SIG-M5 treated with dmso at 0.1 percent for 504 hours (cell line): ENCODE data around the gene GALNT17.

Experiments used
- DNase-seq: peaks from one replicate; lab custom pipeline; 2025; ENCODE audit not compliant: unreplicated experiment; lab: John Stamatoyannopoulos, UW

The GALNT17 gene

GRCh38 chr7:71488308-71488707, 356.4 kb downstream of the GALNT17 start:
- DNase-seq = no peak

- no peak for DNase-seq
These were observed 359.4 kb downstream of the GALNT17 start for GRCh38 chr7:71491336-71491735.

- no peak for DNase-seq
These were observed 363.9 kb downstream of the GALNT17 start for GRCh38 chr7:71495828-71496227.

GRCh38 chr7:71497256-71497946, 365.5 kb downstream of the GALNT17 start:
- DNase-seq = no peak

GRCh38 chr7:71498381-71498780, 366.4 kb downstream of the GALNT17 start:
- no peak for DNase-seq

- DNase-seq = no peak
These were observed 372.9 kb downstream of the GALNT17 start for GRCh38 chr7:71504697-71505441.

GRCh38 chr7:71506822-71507221, 374.9 kb downstream of the GALNT17 start:
- DNase-seq = no peak

- no peak for DNase-seq
These were observed 376.0 kb downstream of the GALNT17 start for GRCh38 chr7:71507680-71508602.

- no peak for DNase-seq
These were observed 377.4 kb downstream of the GALNT17 start for GRCh38 chr7:71509381-71509780.

GRCh38 chr7:71511361-71511807, 379.4 kb downstream of the GALNT17 start:
- no peak for DNase-seq

GRCh38 chr7:71517940-71518699, 386.2 kb downstream of the GALNT17 start:
- no peak for DNase-seq

- DNase-seq = no peak
These were observed 386.9 kb downstream of the GALNT17 start for GRCh38 chr7:71518880-71519279.

GRCh38 chr7:71521506-71521905, 389.6 kb downstream of the GALNT17 start:
- no peak for DNase-seq

- no peak for DNase-seq
These were observed 394.2 kb downstream of the GALNT17 start for GRCh38 chr7:71526106-71526505.

GRCh38 chr7:71527213-71527612, 395.3 kb downstream of the GALNT17 start:
- no peak for DNase-seq

GRCh38 chr7:71535616-71536015, 403.7 kb downstream of the GALNT17 start:
- DNase-seq = no peak

- DNase-seq = no peak
These were observed 406.3 kb downstream of the GALNT17 start for GRCh38 chr7:71538210-71538609.

- no peak for DNase-seq
These were observed 407.7 kb downstream of the GALNT17 start for GRCh38 chr7:71539615-71540014.

- DNase-seq = no peak
These were observed 409.9 kb downstream of the GALNT17 start for GRCh38 chr7:71541707-71542353.

GRCh38 chr7:71543396-71543795, 411.5 kb downstream of the GALNT17 start:
- no peak for DNase-seq
